WTC11 (cell line): ENCODE measurements around the gene LCLAT1.

Experiments used
- ATF1 ChIP-seq: sonication (generic); formaldehyde crosslinking; IDR thresholded peaks from 2 replicates; pipeline ENCODE4 v1.8.1; 2023; ENCODE audit warnings: mild to moderate bottlenecking, moderate library complexity, missing genetic modification reagents
- ATF3 ChIP-seq: sonication (generic); formaldehyde crosslinking; conservative IDR thresholded peaks from 2 replicates; pipeline ENCODE4 v1.8.1; 2022; ENCODE audit warnings: mild to moderate bottlenecking, missing genetic modification reagents
- ESRRA ChIP-seq: sonication (generic); formaldehyde crosslinking; IDR thresholded peaks from 2 replicates; pipeline ENCODE4 v1.8.1; 2022; ENCODE audit warnings: mild to moderate bottlenecking, missing genetic modification reagents, borderline replicate concordance
- GTF2I ChIP-seq: fragments of 250-450 bp; sonication (Bioruptor Pico); conservative IDR thresholded peaks from 2 replicates; pipeline ENCODE4 v1.4.0; 2021; ENCODE audit warnings: mild to moderate bottlenecking
- TEAD4 ChIP-seq: sonication (generic); formaldehyde crosslinking; IDR thresholded peaks from 2 replicates; pipeline ENCODE4 v1.8.0; 2022; ENCODE audit warnings: mild to moderate bottlenecking, missing genetic modification reagents
- TP53 ChIP-seq: sonication (generic); formaldehyde crosslinking; IDR thresholded peaks from 2 replicates; pipeline ENCODE4 v1.8.1; 2023; ENCODE audit warnings: mild to moderate bottlenecking, missing genetic modification reagents
- ZNF317 ChIP-seq: sonication (generic); formaldehyde crosslinking; IDR thresholded peaks from 2 replicates; pipeline ENCODE4 v1.8.1; 2023; ENCODE audit warnings: low read depth, mild to moderate bottlenecking, moderate library complexity, missing genetic modification reagents, borderline replicate concordance
- TF ChIP-seq, protein P1 (sequence below): fragments of 200-600 bp; IDR thresholded peaks from 2 replicates; pipeline ENCODE4 v1.8.0; 2022; ENCODE audit warnings: antibody characterized with exemption
- TF ChIP-seq, protein P2 (sequence below): sonication (generic); formaldehyde crosslinking; IDR thresholded peaks from 2 replicates; pipeline ENCODE4 v1.8.0; 2022; ENCODE audit warnings: mild to moderate bottlenecking, missing genetic modification reagents
- TF ChIP-seq, protein P3 (sequence below): sonication (generic); formaldehyde crosslinking; IDR thresholded peaks from 2 replicates; pipeline ENCODE4 v1.8.0; 2022; ENCODE audit warnings: mild to moderate bottlenecking, missing genetic modification reagents

DNA sequence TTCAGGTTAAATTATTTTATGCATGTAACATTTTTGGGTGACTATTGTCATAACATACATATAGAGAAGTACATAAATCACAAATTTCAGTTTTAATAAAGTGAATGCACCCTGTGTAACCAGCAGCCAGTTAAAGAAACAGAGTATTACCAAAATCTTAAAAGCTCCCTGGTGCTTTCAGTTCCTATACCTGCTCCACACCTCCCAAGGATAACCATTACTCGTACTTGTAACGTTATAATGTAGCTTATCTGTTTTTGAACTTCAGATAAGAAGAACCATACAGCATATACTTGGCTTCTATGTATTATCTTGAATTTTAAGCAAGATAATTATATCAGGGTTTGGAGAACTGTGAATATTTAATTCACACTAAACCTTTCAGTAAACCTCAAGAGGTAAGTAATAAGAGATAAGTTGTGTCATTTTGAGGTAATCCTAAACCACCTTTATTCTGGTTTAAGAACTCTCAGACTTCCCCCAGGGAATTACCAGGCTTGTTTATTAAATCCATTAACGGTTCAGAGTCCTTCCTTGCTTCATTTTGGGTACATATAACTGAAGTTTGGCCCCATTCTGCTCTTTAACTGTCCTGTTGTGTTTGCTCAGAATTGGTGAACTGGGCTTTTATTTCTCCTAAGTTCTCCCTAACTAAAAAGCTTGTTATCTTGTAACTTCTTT lies 58.6 kb downstream of the LCLAT1 start:
- TF ChIP-seq, protein P1, sequence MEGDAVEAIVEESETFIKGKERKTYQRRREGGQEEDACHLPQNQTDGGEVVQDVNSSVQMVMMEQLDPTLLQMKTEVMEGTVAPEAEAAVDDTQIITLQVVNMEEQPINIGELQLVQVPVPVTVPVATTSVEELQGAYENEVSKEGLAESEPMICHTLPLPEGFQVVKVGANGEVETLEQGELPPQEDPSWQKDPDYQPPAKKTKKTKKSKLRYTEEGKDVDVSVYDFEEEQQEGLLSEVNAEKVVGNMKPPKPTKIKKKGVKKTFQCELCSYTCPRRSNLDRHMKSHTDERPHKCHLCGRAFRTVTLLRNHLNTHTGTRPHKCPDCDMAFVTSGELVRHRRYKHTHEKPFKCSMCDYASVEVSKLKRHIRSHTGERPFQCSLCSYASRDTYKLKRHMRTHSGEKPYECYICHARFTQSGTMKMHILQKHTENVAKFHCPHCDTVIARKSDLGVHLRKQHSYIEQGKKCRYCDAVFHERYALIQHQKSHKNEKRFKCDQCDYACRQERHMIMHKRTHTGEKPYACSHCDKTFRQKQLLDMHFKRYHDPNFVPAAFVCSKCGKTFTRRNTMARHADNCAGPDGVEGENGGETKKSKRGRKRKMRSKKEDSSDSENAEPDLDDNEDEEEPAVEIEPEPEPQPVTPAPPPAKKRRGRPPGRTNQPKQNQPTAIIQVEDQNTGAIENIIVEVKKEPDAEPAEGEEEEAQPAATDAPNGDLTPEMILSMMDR = no peak
- no peak for TF ChIP-seq GTF2I (CRISPR knock-in tag)
- no peak for TF ChIP-seq ESRRA (CRISPR knock-in tag)
- TF ChIP-seq ZNF317 (CRISPR knock-in tag) = no peak
- TF ChIP-seq TEAD4 (CRISPR knock-in tag) = no peak
- no peak for TF ChIP-seq TP53 (CRISPR knock-in tag)
- TF ChIP-seq, protein P2, sequence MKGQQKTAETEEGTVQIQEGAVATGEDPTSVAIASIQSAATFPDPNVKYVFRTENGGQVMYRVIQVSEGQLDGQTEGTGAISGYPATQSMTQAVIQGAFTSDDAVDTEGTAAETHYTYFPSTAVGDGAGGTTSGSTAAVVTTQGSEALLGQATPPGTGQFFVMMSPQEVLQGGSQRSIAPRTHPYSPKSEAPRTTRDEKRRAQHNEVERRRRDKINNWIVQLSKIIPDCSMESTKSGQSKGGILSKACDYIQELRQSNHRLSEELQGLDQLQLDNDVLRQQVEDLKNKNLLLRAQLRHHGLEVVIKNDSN = no peak
- TF ChIP-seq, protein P3, sequence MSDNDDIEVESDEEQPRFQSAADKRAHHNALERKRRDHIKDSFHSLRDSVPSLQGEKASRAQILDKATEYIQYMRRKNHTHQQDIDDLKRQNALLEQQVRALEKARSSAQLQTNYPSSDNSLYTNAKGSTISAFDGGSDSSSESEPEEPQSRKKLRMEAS (CRISPR knock-in tag) = no peak
- TF ChIP-seq ATF1 (CRISPR knock-in tag) = no peak
- TF ChIP-seq ATF3 (CRISPR knock-in tag) = no peak
